ENCODE measurements around the gene CREB5.

Gene CREB5

GRCh38 chr7:28848906-28849305 lies 436.6 kb downstream of the CREB5 start:
- DNase-seq (ENCODE audit: low read depth, low spot score), result no peak

- no peak for DNase-seq (ENCODE audit: low read depth, low spot score)
Observed at GRCh38 chr7:28850699-28851098, 438.4 kb downstream of the CREB5 start.

GRCh38 chr7:28853150-28853549 lies 440.8 kb downstream of the CREB5 start:
- DNase-seq (ENCODE audit: low read depth, low spot score), result no peak

- peak; percentile 96 for DNase-seq (ENCODE audit: low read depth, low spot score)
Observed at GRCh38 chr7:28853834-28854749, 441.8 kb downstream of the CREB5 start.

- no peak for DNase-seq (ENCODE audit: low read depth, low spot score)
Observed at GRCh38 chr7:28854750-28855074, 442.4 kb downstream of the CREB5 start.

- DNase-seq (ENCODE audit: low read depth, low spot score), result peak; percentile 51
Observed at GRCh38 chr7:28855538-28856217, 443.4 kb downstream of the CREB5 start.

GRCh38 chr7:28856656-28857055 lies 444.3 kb downstream of the CREB5 start:
- no peak for DNase-seq (ENCODE audit: low read depth, low spot score)

- no peak for DNase-seq (ENCODE audit: low read depth, low spot score)
Observed at GRCh38 chr7:28858206-28858605, 445.9 kb downstream of the CREB5 start.

GRCh38 chr7:28858895-28859294 lies 446.6 kb downstream of the CREB5 start:
- DNase-seq (ENCODE audit: low read depth, low spot score), result peak; percentile 6

- DNase-seq (ENCODE audit: low read depth, low spot score), result no peak
Observed at GRCh38 chr7:28861825-28862224, 449.5 kb downstream of the CREB5 start.

- no peak for DNase-seq (ENCODE audit: low read depth, low spot score)
Observed at GRCh38 chr7:28862595-28863272, 450.4 kb downstream of the CREB5 start.

- DNase-seq (ENCODE audit: low read depth, low spot score), result no peak
Observed at GRCh38 chr7:28865601-28866144, 453.4 kb downstream of the CREB5 start.

- no peak for DNase-seq (ENCODE audit: low read depth, low spot score)
Observed at GRCh38 chr7:28868712-28869111, 456.4 kb downstream of the CREB5 start.

- no peak for DNase-seq (ENCODE audit: low read depth, low spot score)
Observed at GRCh38 chr7:28871077-28871476, 458.8 kb downstream of the CREB5 start.

- no peak for DNase-seq (ENCODE audit: low read depth, low spot score)
Observed at GRCh38 chr7:28871631-28872030, 459.3 kb downstream of the CREB5 start.

GRCh38 chr7:28872226-28872625 lies 459.9 kb downstream of the CREB5 start:
- DNase-seq (ENCODE audit: low read depth, low spot score), result no peak

GRCh38 chr7:28873365-28873764 lies 461.0 kb downstream of the CREB5 start:
- no peak for DNase-seq (ENCODE audit: low read depth, low spot score)

GRCh38 chr7:28874001-28874400 lies 461.7 kb downstream of the CREB5 start:
- no peak for DNase-seq (ENCODE audit: low read depth, low spot score)

Data from ELF-1 (cell line).